HG03469 (cell line): Measurements from ENCODE around the gene WWOX.
"Not testable (repeated sequence)": the region's sequence is repeated elsewhere in the genome, so short reads cannot be mapped to it uniquely, and the experiment has no call there.

Experiments
- ATAC-seq: cut with Tn5 transposase; IDR thresholded peaks from one replicate; pipeline ENCODE4 v1.9.1; 2021; ENCODE audit warnings: mild to moderate bottlenecking, moderate library complexity, moderate number of reproducible peaks; ENCODE audit not compliant: unreplicated experiment

Gene WWOX

DNA sequence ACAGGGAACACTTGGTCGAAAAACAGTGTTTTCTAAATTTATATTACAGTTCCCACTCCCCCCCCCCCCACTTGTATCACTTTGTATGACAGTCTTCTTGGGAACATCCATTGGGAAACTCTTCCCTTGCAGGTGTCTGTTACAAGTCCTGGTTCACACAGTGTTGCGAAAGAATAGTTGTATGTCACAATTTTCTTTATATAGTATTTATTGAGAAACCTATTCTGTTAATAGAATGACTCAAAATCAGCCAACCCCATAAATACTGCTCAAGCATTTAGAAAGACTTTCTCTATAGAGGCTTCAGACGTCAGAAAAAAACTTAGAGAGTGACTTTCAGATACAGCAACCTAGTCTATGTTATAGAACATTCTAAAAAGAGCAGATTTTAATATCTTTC lies 414.4 kb downstream of the WWOX start:
- no peak for ATAC-seq

DNA sequence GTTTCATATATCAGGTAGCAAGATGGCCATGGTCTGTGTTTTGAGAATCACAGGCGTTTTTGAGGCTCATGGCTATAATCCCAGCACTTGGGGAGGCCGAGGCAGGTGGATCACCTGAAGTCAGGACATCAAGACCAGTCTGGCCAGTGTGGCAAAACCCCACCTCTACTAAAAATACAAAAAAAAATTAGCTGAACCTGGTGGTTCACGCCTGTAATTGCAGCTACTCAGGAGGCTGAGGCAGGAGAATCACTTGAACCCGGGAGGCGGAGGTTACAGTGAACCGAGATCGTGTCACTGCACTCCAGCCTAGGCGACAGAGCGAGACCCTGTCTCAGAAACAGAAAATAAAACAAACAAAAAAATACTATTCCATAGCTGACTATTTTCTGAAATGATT lies 415.4 kb downstream of the WWOX start:
- ATAC-seq, result not testable (repeated sequence)

DNA sequence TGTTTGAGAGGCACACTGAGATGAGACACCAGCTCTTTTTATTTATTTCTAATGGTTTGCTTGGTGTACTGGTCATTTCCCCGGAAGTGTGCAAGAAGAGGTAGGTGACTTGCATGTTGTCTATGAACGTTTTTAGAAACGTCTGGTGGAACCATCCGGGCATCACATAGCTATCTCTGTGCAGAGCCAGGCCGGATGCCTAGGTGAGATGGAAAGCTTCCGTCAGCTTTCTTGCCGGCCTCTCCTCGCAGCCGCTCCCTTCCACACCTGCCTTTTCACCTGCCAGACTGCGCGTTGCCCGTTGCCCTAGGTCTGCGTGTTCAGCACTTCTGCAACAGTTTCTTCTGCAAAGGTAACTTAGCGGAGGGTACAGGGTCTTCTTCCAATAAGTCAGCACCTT lies 416.0 kb downstream of the WWOX start:
- no peak for ATAC-seq

DNA sequence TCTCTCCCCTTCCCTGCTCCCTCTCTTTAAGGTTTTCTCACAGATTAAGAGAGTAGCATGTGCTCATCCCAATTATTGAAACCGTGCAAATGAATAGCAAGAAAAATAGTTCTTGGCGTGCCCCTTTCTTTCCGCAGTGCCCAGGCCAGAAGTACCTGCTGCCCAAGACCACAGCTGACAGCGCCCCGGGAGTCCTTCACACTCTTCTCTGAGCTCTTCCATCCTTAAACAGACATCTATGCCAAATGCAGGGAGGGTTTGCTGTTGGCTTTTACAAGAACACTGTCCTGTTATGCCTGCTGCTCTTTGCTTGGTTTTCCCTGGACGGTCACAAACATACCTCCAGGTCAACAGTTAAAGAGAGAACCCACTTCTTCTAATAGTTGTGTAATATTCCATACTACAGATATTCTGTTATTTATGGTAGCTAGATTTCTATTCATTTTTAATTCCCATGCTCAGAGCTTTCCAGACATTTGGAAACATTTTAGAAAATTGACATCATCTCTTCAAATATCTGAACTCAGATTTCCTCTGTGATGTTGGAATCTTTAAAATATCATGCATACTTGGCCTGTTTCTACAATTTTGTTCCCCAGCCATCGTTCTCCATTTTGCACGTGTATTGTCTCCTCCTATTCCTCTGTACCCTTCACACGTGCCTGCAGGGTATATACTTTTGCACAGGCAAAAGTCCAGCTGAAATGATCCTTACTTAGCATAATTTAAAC lies 416.7 kb downstream of the WWOX start:
- ATAC-seq, result no peak

DNA sequence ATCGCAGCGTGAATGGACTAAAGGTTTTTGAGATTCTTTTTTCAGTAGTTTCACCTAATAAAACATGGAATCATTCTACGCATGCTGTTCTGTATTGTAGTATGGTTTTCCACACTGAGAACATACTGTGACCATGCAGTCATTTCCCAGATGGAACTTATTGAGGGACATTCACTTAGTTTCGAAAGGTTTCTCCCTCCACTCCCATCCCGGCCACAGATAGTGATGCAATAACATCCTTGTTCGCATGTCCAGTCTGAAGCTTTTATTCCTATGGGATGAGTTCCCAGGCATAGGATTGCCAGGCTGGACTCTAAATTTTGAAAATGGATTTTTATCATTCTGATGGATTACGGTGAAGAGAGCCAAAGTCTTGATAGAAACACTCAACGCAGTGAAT lies 420.4 kb downstream of the WWOX start:
- no peak for ATAC-seq

DNA sequence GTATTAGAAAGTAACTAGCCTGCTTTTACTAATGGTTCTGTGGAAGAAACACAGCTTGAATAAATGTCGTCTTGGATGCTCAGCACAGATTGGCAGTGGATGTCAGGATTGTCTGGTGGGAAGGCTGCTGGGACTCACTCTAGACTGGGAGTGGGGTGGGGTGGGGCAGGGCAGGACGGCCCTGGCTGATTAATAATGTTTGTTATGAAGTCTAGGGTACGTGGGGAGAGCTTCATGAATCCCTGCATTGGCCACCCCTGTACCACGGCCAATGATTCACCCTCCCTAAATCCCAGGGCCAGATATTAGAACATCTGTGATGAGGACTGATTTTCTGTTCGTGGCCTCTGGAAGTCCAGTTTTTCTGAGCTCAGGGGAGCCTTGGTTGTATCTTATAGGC lies 421.0 kb downstream of the WWOX start:
- ATAC-seq, result no peak

DNA sequence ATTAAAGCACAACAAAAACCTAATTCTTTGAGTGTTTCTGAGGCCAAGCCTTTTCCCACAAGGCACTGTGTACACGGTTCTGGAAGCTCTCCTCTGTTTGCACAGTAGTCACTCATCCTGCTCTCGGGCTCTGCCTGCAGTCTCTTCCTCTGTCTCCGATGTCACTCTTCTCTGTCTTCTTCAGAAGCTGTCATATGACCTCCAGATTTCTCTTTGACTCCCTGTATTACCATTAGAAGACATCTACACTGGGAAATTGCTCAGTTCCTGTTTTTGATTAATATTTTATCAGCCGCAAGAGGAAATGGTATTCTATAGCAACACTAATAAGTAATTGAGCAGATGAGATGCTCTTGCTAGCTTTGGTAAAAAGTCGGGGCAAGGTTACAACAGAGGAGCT lies 422.9 kb downstream of the WWOX start:
- no peak for ATAC-seq

DNA sequence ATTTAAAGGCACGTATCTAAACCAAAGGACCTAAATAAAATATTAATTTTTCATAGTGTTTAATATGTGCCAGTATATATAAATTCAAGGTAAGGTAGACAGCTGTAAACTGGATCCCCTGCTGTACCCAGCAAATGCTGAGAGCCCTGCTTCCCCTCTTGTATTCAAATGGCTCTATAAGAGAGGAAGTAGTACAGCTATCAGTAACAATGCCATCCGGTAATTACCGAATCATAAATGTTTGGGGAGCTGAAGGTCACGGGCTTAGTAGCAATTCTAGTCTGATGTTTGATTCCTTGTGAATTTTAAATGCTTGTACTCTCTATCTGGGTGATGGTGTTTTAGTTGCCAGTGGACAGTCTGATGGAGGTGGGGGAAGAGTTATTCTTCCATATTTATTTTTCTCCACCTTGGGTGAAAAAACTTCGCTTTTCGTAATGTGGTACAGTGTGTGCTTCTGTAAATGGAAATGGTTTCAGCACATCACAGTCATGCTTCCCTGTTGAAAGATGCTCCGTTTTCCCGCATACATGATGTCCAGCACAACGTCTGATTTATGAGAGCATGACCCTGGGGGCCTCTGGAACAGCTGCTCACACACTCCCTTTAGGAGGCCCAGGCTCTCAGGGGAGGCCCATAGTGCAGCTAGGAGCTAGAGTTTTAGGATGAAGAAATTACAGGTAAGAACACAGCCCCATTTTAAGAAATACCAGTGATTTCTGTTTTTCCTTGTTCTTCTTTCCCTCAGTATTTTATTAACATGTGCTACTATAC lies 423.9 kb downstream of the WWOX start:
- no peak for ATAC-seq

DNA sequence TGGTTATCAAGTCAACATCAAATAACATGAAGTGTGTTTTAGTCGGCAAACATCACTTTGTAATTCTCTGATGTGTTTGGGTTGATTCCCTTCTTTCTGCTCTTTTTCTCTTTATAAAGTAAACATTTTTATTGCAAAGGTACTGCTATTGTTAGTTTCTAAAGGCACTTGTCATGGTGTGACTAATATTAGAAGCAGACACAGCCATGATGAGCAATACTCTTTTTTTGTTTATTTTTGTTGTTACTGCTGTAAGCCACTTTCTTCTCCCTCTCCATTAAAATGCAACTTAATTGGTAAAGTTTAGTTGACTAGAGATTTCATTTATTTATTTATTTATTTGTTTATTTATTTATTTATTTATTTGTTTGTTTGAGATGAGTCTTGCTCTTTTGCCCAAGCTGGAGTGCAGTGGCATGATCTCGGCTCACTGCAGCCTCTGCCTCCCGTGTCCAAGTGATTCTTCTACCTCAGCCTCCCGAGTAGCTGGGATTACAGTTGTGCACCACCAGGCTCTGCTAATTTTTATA lies 424.7 kb downstream of the WWOX start:
- no peak for ATAC-seq

DNA sequence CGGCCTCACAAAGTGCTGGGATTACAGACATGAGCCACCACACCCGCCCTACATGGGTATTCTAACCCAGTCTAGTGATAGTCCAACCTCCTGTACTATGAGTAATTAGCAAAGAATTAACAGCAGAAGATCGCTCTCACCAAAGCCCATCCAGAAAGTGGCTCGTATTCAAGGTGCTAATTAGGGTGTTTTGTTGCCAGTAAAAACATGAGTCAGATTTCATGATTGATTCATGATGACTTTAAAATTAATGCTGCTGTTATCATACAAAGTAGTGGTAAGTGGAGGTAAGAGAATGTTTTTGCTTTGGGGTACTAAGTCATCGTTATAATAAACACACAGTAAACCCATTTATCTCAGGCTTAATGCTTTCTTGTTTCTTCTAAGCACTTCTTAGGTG lies 428.8 kb downstream of the WWOX start:
- no peak for ATAC-seq

DNA sequence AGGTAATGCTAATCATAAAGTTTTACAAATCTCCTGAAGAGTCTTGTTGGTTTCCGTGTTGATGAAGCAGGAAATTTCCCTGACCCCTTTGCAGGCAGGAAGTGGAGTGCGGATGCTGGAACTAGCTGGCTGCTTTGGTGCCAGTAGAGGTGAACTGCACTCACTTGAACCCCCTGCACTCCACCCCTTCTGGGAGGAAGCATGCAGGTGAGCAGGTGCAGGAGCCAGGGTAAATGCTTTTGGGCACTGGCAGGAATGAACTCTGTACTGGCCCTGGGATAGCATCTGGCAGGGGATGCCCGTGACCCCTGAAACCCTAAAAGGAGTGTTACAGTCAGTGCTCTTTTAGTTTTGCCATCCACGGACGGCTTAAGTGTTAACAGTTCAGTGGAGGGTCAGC lies 430.4 kb downstream of the WWOX start:
- no peak for ATAC-seq

DNA sequence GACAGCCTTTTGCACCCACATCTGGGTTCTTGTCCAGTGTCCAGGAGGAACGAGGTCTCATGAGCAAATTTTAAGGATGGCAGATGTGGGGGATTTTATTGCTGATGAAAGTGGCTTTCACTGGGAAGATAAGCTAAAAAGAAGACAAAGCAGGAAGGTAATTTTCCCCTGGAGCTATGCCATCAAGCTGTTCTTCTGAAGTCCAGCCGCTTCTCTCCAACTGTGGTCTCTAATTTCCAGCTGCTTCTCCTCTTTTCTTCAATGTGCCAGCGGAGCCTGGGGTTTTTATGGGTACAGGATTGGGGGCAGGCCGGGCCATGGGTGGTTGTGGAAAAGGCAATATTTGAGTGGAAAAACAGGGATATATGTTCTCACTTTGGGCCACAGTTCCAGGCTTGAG lies 430.8 kb downstream of the WWOX start:
- no peak for ATAC-seq

DNA sequence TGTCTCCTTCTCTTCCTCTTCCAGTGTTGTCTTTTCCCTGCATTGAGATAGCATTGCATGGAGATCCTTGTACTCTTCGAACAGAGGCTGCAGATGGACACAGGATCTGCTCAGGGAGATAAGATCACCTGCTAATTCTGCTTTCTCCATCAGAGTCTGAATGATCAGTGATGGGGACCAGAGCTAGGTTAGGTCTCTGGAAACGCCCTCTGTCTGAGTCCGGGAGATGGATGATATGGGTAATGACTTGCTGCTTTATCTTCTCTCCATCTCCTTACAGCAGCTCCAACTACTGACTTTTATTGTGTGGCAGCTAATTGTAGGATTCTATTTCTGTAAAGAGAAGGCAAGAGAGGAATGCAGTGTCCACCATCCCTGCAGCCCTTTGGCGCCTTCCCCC lies 435.6 kb downstream of the WWOX start:
- no peak for ATAC-seq

DNA sequence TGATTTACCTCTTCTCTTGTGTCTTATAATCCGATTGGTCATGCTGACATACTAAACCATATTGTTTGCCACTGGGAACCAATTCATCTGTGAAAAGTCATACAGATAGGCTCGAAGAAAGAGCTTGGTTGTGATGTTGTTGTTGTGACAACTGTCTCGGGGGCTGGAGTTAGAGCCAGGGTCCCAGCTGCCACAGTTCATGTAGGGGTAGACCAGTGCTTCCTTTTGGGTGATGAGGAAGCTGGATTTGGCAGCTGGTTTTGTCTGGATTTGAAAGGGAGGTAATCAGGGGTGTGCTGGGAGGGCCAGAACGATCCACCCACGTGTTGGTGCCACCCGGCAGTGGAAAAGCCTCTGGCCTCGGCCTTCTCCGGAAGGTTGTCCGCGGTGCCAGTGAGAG lies 438.1 kb downstream of the WWOX start:
- no peak for ATAC-seq

DNA sequence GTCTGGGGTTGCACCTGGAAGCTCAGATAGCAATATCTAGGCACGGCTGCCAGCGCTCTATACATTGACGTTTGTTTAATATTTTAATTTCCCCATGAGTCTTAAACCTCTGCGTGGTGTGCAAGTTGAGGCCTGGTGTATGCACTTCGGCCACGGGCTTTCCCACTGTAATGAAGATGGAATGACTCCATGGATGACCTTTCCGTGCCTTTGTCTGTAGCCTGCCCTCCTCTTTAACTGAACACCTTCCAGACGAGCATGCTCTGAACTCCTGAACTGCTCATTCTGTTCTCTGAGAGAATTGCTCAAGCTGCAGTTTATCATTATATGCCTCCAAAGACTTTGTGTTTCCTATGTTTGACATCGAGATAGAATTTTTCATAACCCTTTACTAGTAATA lies 438.8 kb downstream of the WWOX start:
- no peak for ATAC-seq

DNA sequence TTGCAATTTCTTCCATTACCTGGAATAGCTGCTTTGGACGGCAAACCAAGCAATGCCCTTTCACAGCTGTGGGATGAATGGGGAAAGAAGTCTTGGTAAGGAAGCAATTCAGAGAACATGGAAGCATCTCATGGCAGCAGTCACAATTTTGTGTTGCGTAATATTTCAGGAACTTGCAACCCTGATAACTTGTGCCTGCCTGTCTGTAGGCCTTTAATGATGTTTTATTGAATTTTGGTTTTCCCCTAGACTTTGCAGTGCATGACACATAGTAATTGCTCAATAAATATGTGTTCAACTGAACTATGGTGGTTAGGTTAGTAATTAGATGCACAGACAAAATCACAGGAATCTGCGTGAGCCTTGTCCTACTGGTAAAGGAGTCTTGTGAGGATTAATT lies 439.5 kb downstream of the WWOX start:
- no peak for ATAC-seq

DNA sequence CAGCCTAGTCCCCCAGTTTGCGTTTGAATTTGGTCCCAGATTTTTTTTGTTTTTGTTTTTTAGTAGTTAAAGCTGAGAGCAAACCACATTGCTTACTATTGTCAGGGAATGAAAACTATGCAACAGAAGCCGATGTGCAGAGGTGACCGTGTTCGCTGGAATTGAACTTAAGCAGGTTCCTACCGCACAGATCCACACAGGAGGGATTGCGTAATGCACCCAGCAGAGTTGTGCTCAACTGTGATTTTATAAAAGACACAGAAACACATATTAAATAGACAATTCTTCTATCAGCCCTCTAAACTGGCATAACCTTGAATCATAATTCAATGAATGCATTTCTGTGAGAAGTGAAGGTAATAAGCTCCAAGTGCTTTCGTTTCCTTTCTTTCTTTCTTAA lies 443.0 kb downstream of the WWOX start:
- ATAC-seq, result no peak

DNA sequence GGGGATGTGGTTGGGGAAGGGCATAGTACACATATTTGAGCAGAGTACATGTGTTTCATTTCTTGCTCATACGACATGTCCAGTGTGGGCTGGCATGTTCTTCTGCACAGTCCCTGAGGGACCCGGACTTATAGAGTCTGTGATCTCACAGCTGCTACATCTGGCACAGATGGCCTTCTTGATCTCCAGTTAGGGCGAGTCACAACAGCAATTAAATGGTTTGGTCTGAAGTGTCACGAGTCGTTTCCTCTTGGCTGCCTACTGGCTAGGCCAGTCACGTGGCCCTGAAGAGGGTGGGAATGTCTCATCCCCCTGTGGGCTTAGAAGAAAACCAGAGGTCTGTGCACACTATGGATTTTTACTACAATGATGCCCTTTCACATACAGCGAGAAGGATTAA lies 443.6 kb downstream of the WWOX start:
- no peak for ATAC-seq

DNA sequence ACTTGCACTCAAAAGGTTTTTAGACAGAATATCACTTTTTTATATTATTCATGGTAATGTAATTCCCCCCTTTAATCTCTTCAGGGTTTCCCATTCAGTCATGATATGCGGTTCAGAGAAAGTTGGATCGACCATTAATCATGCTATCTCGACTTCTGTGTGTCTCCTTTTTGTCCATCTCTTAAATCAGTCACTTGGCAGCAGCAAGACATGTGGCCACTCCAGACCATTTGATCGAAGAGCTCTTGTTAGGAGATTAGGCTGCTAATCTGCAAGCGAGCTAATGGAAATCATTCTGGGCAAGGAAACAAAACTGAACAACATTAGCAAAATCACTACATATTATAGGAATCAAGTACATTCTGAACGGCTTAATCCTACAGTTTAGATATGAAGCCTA lies 449.9 kb downstream of the WWOX start:
- no peak for ATAC-seq

DNA sequence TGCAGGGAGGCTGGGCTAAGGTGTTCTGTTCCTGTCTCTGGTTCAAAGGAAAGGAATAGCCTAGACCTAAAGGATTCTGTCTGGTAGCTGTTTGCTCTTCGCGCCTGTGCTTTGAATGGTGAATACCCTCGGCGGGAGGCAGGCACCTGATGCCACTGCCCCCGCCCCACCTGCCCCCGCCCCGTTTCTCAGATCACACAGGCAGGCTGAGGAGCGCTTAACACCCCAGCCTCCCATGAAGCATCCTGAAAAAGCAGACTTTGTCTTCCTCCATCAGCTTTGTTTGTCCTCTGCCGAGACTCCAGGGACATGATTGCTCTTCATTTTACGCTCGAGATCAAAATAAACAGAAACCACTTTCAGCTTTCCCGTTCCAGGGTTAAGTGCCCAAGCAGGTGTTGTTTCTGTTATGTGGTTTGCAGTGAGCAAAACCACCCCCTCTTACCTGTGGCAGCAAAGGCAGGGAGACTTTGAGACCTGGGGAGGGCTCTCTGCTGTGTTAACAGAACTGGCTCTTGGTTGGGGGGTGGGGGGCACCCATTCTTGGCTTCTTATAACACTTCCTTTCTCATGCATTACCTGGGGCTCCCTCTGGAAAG lies 452.1 kb downstream of the WWOX start:
- no peak for ATAC-seq

DNA sequence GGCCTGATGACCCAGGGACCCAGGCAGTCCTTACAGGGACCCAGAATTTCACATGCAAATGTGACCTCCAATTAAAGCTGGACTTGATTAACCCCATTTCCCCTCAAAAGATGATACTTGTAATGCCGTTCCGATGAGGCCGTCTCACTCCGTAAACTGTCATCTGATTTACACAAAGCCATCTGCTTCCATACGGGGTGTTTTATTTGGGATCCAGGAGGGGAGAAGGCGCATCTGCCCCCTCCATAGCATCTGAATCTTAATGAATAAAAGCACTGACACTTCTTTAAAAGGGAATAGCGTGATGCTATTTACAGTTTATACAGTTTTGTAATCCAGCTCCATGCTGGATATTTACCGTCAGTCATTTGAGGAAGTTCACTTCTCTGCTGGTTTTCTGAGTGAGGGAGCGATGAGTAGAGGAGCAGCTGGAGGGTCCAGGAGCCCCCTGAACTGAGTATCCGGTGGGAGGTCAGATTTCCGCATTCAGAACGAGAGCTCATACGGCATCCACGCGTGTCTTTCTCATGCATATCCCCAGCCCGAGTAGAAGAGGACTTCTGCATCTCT lies 452.7 kb downstream of the WWOX start:
- ATAC-seq, result no peak

DNA sequence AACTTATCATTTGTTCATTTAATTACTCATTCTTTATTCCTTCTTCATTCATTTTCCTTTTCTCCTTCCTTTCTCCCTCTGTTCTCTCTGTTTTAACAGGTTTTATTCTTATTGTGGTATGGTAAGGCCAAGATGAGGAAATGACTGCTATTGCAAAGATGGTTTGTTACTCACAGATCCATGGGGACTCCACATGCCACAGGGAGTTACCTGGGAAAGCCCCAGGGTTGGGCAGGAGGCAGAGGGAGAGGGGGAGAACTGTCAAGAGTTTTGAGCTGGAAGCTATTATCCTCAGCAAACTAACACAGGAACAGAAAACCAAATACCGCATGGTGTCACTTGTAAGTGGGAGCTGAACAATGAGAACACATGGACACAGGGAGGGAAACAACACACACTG lies 453.3 kb downstream of the WWOX start:
- ATAC-seq, result no peak
